Activated CD8-positive, alpha-beta memory T cell treated with anti-CD3 and anti-CD28 coated beads for 4 hours (primary cell): ENCODE data around the gene ESPL1.
A peak's percentile ranks its signal among the peaks of the same experiment; 100 is the strongest.
"Not testable (repeated sequence)": the region's sequence is repeated elsewhere in the genome, so short reads cannot be mapped to it uniquely, and the experiment has no call there.

Source experiments
- DNase-seq, 2 donors: peaks; one replicate each; pipeline ENCODE4 v3.0.0-alpha.2; 2020; ENCODE audit warnings: low read depth in 2 of 2

ESPL1 gene

GRCh38 chr12:53299101-53299453 lies 31.0 kb downstream of the ESPL1 start:
- no peak for DNase-seq

DNA sequence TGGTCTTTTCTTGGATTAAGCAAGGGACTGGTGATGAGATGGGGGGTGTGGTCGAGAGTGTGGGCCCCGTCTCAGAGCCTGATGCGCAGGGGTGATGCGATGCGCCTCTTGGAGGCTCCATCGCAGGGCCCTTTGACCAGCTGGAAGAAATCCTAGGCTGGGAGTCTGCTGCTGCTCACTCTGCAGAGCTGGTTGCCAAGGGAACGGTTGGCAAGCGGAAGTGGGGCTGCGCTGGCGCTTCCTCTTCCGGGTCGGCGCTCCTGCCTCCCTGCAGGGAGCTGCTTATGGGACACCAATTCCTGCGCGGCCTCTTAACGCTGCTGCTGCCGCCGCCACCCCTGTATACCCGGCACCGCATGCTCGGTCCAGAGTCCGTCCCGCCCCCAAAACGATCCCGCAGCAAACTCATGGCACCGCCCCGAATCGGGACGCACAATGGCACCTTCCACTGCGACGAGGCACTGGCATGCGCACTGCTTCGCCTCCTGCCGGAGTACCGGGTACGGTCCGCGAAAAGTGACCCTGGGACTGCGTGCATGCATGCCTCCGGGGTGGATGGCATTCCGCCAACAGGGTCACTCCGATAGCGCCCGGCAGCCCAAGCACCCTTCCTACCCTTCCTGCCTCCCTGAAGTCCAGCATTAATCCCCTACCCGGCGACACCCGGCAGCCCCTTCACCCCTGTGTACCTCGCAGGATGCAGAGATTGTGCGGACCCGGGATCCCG lies 31.5 kb downstream of the ESPL1 start, which contains the start of gene MYG1:
MYG1 (plus strand) TSS at position 242 of the 727 bp plus-strand sequence; CDS start at position 285, 43 bp downstream.
- peak; percentile 56 to 73 for DNase-seq

DNA sequence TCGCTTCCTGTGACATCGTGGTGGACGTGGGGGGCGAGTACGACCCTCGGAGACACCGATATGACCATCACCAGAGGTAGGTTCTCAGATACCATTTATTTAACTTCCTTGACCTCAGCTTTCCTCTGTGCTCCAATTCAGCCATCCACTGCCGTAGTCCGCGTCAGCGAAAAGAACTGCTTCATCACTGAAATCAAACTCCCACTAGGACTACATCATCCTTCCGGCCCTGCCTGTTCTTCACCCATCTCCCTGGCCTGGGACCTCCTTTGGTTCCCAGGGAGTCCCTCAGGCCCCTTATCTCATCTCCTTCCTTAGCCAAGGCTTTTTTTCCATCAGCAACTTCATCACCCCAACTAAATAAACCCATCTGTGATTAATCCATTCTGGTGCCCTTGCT lies 32.1 kb downstream of the ESPL1 start:
- DNase-seq: no peak

DNA sequence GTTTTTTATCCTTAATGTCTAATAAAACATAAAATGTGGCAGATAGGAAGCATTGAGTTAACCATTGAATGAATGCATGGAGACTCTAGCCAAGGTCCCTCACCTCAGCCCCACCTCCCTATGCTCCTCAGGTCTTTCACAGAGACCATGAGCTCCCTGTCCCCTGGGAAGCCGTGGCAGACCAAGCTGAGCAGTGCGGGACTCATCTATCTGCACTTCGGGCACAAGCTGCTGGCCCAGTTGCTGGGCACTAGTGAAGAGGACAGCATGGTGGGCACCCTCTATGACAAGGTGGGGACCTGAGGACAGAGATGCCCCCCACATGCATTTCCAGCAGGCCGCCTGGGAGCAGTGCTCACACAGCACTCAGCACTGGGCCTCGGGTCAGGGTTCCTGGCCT lies 34.8 kb downstream of the ESPL1 start:
- DNase-seq: no peak

- no peak for DNase-seq
These were observed 38.7 kb downstream of the ESPL1 start for GRCh38 chr12:53306826-53307225.

GRCh38 chr12:53308276-53308675 lies 40.2 kb downstream of the ESPL1 start:
- no peak for DNase-seq

GRCh38 chr12:53313996-53314395 lies 45.9 kb downstream of the ESPL1 start:
- no peak for DNase-seq

DNA sequence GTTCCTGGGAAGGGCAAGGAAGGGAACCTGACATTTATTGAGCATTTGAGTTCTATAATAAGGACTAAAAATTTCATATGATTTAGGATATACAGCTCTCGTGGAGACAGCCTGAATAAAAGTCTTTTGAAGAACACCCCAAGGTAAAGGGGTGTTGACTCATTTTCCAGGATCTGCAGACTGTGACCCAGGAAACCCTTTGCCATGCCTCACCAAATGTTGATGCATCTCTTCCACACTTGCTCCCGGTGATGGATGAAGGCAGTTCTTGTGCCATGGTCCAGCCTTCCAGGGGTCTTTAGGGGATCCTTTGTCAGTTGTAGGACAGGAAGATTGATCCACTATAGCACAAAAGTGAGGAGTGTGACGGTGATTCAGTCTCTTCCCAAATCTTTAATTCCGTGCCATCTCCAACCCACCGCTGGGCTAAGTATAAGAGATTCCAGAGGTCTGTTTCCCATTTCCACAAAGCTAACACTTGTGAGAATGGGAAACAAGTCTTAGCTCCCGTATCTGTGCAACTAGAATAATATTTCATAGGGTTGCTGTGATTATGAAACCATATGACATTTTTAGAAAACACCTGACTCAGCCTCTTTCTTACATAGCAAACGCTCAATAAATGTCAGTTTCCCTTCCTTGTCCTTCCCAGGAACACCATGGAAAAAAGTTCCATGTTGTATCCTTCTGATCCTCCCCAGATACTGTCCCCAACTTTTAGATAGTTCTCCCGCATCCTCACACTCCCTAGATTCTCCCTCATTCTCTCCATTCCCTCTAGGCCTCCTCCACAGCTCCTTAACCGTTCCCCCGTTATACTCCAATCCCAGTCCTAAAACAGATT lies 52.5 kb downstream of the ESPL1 start:
- no peak for DNase-seq

DNA sequence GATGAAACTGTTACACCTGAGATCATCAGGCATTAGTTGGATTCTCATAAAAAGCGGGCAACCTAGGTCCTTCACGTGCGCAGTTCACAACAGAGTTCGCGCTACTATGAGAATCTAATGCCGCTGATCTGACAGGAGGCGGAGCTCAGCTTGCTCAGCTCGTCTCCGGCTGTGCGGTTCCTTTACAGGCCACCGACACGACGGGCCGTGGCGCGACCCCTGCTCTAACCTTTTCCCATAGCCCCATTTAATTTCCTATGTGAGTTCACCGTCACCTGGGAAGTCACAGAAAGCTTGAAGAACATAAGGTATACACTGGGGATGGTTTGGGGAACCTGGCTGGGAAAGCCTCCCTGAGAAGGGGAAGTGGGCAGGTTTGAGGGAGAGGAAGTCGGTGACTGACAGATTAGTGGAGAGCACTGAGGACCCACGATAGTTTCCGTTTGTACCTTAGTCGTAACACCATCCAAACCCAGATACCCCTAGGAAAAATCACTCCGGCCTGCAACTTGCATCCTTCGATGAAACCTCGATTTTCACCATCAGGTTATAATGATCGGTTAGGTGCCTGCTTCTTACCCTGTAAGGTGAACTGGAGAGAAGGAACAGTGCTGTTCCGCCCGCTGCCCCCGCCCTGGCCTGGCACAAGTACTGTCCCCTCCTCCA lies 56.1 kb downstream of the ESPL1 start:
- DNase-seq: peak; percentile 19 to 31

GRCh38 chr12:53324779-53325510 lies 56.8 kb downstream of the ESPL1 start:
- peak; percentile 71 to 75 for DNase-seq

- DNase-seq: peak in 1 of 2 donors; percentile 2
These were observed 57.5 kb downstream of the ESPL1 start for GRCh38 chr12:53325511-53326061.

DNA sequence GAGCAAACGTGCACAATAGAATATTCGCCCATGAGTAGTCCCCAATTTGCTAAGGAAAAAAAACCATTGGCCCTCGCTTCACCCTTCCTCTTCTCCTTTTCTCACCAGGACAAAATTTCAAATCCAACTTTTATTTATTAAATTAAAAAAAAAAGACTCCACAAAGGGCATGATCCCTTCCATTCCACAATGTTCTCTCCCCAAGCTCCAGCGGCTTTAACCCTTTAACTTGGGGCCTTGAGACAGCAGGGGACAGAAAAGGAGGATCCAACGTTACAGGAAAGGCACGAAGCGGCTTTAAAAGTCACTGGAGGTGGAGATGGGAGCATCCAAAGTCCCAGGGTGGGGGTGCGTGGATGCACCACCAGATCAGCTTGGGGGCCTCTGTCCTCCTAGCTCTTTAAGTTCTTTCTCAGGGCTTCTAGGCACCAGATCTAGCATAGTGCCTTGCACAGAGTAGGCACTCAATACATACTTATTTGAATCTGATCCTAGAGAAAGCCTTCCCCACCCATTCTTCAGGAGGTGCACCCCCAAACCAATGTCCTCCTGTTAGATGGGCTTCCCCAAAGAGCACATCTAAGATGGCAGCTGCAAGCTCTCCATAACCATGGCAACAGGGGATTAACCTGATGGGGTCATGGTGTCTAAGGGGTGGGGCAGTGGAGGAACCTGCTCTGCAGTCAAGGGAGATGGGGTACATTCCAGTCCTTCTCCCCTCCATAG lies 58.5 kb downstream of the ESPL1 start:
- no peak for DNase-seq

GRCh38 chr12:53327435-53328042 lies 59.4 kb downstream of the ESPL1 start:
- DNase-seq: no peak

DNA sequence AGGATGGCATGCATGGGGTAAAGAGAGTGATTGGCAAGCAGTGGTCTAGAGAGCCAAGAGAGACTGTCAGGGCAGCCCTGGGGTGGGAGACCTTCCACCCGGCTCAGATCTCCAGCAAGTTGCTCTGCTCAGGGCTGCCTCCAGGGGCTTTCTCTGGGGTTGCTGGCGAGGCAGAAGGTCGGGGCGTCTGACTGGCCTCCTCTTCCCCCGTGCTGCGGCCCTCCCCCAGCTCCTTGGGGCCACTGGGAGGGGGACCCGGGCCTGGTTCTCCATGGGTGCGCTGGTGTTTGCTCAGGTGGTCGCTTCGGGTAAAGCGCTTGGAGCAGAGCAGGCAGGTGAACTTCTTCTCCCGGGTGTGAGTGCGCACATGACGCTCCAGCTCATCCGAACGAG lies 59.9 kb downstream of the ESPL1 start:
- no peak for DNase-seq

DNA sequence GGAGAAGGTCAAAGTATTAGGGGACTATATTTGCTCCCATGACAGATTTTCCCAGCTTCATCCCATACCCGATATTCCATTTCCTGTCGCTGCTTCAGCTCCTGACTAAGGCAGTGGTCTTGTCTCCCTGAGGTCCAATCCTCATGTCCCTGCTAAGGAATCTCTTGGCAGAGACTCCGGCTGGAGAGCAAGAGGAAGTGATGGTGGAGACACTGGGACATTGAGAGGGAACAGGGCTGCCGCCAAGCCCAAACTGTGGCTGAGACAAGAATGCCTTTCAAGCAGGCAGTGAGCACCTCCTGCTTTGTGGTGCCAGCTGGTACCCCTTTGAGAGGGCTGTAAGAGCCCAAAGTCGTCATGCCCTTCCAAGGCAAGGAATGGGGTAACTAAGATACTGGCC lies 62.6 kb downstream of the ESPL1 start:
- DNase-seq: no peak

GRCh38 chr12:53332339-53332738 lies 64.2 kb downstream of the ESPL1 start:
- not testable (repeated sequence) for DNase-seq

- DNase-seq: no peak
These were observed 64.6 kb downstream of the ESPL1 start for GRCh38 chr12:53332744-53333143.

DNA sequence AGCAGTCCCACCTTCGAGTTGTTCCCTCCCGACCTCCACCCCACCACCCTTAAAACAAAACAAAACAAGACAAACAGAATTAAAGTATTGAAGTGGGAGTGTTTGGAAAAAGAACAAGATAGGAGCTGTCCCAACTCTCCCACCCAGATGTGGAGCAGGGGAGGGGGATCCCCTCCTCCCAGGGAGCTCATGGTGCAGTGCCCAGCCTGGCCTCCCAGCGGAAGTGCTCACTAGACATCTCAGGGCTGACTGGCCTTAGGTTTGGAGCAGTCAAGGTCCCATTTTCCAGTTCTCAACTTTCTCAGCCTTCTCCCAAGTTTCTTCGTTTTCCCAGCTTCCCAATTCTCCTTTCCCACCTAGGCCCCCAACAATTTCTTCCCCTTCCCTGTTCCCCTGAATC lies 65.2 kb downstream of the ESPL1 start:
- DNase-seq: no peak

GRCh38 chr12:53333845-53334244 lies 65.7 kb downstream of the ESPL1 start:
- DNase-seq: no peak

DNA sequence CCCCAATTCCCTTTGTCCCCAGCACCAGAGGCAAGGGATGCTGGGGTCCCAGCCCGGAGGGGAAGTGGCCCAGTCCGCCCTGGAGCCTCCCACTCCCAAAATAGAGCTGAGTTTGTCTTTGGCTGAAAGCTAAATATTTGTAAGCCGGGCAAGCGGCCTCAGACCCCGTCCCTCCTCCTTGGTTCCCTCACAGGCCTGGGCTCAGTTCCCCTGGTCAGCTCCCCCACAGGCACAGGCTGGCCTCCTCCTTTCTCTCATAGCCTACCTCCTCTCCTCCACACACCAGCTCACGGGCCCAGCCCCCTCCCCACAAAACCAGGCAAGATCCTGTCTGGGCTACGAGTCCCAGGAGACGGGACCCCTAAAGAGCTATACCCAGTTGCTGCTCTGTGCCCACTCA lies 66.7 kb downstream of the ESPL1 start:
- no peak for DNase-seq
